Central memory CD8-positive, alpha-beta T cell (primary cell): ENCODE results near the gene LPCAT3.

Experiments used
- ATAC-seq: fragments of 150-1000 bp; cut with Tn5 transposase; replicated peaks from 2 replicates; pipeline ENCODE4 v1.10.0; 2022; ENCODE audit warnings: mild to moderate bottlenecking, moderate FRiP score, moderate number of reproducible peaks; ENCODE audit not compliant: poor library complexity, severe bottlenecking; ENCODE audit errors: extremely low read depth
- DNase-seq, 2 donors: peaks; one replicate each; pipeline ENCODE4 v3.0.0; 2021; ENCODE audit warnings: low spot score in 2 of 2
- H3K27ac Mint-ChIP-seq: one replicate; pipeline ENCODE4 v1.8.0; 2022; ENCODE audit warnings: low read depth, mild to moderate bottlenecking, moderate library complexity, mixed read lengths
- H3K27me3 Mint-ChIP-seq: one replicate; pipeline ENCODE4 v1.8.0; 2022; ENCODE audit warnings: mixed read lengths
- H3K36me3 Mint-ChIP-seq: one replicate; pipeline ENCODE4 v1.8.0; 2022; ENCODE audit warnings: mild to moderate bottlenecking, moderate library complexity, mixed read lengths; ENCODE audit not compliant: insufficient read depth
- H3K4me1 Mint-ChIP-seq: one replicate; pipeline ENCODE4 v1.8.0; 2022; ENCODE audit warnings: mixed read lengths
- H3K4me3 Mint-ChIP-seq: one replicate; pipeline ENCODE4 v1.8.0; 2022; ENCODE audit warnings: mild to moderate bottlenecking, moderate library complexity, mixed read lengths
- H3K9me3 Mint-ChIP-seq: one replicate; pipeline ENCODE4 v1.8.0; 2022; ENCODE audit warnings: mixed read lengths

Gene LPCAT3

DNA sequence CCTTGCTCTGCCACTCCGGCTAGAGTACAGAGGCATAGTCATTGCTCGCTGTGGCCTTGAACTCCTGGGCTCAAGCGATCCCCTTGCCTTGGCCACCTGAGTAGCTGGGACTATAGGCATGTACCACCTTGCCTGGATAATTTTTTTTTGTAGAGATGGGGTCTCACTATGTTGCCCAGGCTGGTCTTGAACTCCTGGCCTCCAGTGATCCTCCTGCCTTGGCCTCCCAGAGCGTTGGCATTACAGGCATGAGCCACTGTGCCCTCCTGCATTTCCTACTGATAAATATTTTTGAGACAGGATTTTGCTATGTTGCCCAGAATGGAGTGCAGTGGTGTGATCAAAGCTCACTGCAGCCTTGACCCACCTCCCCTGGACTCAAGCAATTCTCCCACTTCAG lies 38.2 kb downstream of the LPCAT3 start:
- no peaks in the 10 kb centered on the region for H3K9me3 Mint-ChIP-seq
- H3K27ac Mint-ChIP-seq, result no peak overlapping the region
- H3K4me1 Mint-ChIP-seq, result no peaks in the 10 kb centered on the region
- H3K27me3 Mint-ChIP-seq, result no peaks in the 10 kb centered on the region
- DNase-seq (no peak), ATAC-seq (no peak)
- peaks cover 42% of the 10 kb centered on the region for H3K36me3 Mint-ChIP-seq
- H3K4me3 Mint-ChIP-seq, result no peak overlapping the region

DNA sequence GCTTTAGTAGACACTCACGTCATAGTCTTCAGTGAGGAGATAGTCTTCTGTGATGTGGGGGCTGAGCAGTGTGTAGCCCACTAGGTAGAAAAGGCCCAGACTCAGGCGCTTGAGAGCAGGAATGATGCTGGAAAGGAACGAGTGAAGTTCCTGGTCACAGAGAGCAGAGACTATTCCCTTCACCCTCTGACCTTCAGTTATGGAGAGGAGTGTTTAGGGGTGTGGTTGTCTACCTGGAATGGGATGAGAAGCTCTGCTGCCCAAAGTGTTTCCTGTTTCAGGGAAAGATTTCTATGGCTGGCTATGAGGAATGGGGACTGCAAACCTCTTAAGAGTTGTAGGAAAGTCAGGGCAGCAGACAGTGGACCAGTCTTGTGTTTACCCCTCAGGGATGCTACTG lies 38.8 kb downstream of the LPCAT3 start:
- Mint-ChIP-seq H3K4me3 (no peak overlapping the region), H3K27me3 (no peaks in the 10 kb centered on the region), H3K9me3 (no peaks in the 10 kb centered on the region), H3K27ac (no peak overlapping the region), H3K36me3 (peaks cover 46% of the 10 kb centered on the region), H3K4me1 (no peaks in the 10 kb centered on the region)
- DNase-seq (no peak), ATAC-seq (no peak)

DNA sequence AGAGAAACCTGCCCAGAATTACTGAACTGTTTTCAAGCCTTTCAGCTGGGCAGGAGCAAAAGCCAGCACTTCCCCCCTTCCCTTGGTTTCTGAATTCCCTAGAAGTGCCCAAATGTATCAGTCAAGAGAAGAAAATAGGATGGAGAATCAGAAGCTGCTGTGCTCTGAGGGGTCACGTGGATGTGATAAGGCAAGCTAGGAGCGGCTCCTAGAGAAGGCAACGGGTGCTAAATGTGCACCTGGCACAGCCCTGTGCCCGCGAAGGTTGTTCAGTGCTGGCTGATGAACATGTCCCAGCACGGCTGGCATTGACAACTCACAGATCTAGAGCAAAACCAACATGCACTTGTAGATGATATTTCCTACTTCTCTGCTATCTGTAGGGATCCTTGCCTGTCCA lies 39.3 kb downstream of the LPCAT3 start:
- Mint-ChIP-seq H3K36me3 (peaks cover 46% of the 10 kb centered on the region), H3K27ac (no peak overlapping the region), H3K4me1 (no peaks in the 10 kb centered on the region), H3K4me3 (no peak overlapping the region), H3K9me3 (no peaks in the 10 kb centered on the region), H3K27me3 (no peaks in the 10 kb centered on the region)
- no peak for ATAC-seq
- DNase-seq, result no peak

DNA sequence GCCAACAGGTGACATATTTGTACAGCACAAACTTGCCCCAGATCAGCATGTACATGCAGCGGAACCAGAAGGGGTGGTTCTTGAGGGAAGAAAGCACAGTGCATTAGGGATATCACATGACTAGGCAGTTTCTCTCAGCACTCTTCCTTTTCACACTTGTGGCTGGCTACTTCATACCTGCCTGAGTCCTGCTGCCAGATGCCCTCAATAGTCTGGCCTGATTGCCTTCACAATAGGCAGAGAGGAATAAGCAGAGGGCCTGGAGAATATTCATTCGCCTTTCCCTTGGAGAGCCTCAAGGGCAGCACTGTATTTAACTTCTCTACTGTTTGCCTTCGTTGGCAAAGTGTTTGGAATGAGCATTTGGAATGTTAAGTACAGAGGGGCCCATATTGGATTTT lies 39.7 kb downstream of the LPCAT3 start:
- peaks cover 47% of the 10 kb centered on the region for H3K36me3 Mint-ChIP-seq
- H3K4me3 Mint-ChIP-seq, result no peak overlapping the region
- H3K9me3 Mint-ChIP-seq, result no peaks in the 10 kb centered on the region
- H3K27me3 Mint-ChIP-seq, result no peaks in the 10 kb centered on the region
- no peaks in the 10 kb centered on the region for H3K4me1 Mint-ChIP-seq
- H3K27ac Mint-ChIP-seq, result no peak overlapping the region
- DNase-seq (no peak), ATAC-seq (no peak)

DNA sequence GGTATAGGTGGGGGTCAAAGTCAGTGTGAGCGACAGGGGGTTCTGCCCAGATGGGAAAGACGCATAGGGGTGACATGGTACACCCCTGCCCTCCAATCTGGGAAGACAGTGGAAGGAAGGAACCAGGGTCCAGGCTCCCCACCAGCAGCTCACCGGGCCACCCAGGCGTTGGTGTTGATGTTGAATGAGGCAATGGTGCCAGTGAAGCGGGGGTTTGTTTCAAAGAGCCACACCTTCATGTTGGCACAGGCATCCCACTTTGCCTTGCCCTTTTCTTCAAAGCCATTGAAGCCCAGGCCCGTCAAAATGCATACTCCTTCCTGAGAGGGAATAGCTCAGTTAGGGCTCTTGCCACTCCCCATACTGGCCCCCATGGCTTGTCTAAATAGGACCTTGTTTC lies 40.1 kb downstream of the LPCAT3 start:
- Mint-ChIP-seq H3K27ac (no peak overlapping the region), H3K36me3 (peaks cover 47% of the 10 kb centered on the region)

DNA sequence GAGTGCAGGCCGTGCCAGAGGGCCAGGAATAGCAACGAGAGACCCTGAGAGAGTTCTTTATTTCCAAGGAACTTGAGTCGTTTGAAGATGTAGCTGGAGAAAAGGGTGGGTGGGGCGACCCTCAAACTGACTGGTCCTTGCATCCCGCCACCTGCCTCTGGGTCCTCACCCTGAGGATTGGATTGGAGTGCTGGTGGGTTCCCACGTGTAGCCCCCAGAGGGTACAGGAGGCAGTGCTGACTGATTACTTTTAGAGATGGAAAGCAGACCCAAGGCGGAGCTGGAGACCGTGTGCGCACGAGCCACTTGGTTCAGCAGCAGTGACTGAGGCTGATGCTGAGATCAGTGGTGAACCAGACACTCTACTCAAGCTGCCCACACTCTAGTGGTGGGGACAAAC lies 40.6 kb downstream of the LPCAT3 start:
- Mint-ChIP-seq H3K36me3 (peaks cover 47% of the 10 kb centered on the region), H3K9me3 (no peaks in the 10 kb centered on the region), H3K4me1 (no peaks in the 10 kb centered on the region), H3K27me3 (no peaks in the 10 kb centered on the region), H3K27ac (peak overlapping the region; percentile 79), H3K4me3 (no peak overlapping the region)
- DNase-seq (no peak), ATAC-seq (no peak)

More for the DNA sequence above, 40.1 kb downstream of the LPCAT3 start:
- ATAC-seq (no peak), DNase-seq (no peak)
- Mint-ChIP-seq H3K9me3 (no peaks in the 10 kb centered on the region), H3K27me3 (no peaks in the 10 kb centered on the region), H3K4me1 (no peaks in the 10 kb centered on the region), H3K4me3 (no peak overlapping the region)

DNA sequence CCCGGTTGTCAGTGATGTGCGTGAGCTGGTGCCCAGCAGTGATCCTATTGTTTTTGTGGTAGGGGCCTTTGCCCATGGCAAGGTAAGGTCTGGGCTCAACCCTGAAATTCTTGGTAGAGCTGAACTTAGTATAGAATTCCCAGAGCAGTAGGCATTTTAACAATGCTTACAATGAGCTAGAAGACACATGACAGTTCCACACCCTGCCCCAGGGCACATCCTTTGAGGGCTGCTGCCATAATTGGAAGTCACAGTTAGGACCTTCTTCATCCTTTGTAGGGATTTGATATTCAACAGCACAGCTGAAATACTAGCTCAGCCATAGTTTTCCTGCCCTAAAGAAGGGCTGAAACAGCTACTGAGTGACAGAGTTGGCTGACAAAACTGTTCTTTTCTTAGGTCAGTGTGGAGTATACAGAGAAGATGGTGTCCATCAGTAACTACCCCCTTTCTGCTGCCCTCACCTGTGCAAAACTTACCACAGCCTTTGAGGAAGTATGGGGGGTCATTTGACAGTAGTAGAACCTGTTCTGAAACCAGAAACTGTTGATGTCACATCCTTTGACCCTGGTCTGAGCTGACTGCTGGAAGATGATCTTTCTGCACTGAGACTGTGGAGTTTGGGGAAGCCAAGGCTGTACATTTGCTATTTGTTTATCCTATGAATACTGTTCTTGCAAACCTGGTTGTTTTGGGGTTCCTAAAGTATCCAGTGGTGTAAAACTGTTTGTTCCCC lies 42.8 kb downstream of the LPCAT3 start:
- Mint-ChIP-seq H3K4me1 (peaks cover 14% of the 10 kb centered on the region), H3K27ac (no peak overlapping the region), H3K4me3 (no peak overlapping the region), H3K9me3 (no peaks in the 10 kb centered on the region), H3K36me3 (peaks cover 40% of the 10 kb centered on the region), H3K27me3 (no peaks in the 10 kb centered on the region)
- no peak for DNase-seq
- ATAC-seq, result no peak

DNA sequence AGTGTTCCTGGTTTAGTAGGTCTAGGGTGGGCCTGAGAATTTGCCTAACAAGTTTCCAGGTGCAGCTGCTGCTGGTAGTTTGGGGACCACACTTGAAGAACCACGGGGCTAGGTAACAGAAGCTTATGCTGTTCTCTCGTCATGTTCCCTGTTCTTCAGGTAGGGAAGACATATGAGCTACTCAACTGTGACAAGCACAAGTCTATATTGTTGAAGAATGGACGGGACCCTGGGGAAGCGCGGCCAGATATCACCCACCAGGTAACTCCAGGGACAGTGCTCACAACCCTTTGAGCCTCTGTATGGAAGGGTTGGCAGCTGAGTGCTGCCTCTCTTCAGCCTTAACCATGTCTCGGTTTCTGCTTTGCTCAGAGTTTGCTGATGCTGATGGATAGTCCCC lies 44.1 kb downstream of the LPCAT3 start:
- Mint-ChIP-seq H3K27me3 (no peaks in the 10 kb centered on the region), H3K4me1 (peaks cover 19% of the 10 kb centered on the region), H3K4me3 (no peak overlapping the region), H3K27ac (no peak overlapping the region), H3K9me3 (no peaks in the 10 kb centered on the region), H3K36me3 (peaks cover 38% of the 10 kb centered on the region)
- ATAC-seq (no peak), DNase-seq (no peak)

DNA sequence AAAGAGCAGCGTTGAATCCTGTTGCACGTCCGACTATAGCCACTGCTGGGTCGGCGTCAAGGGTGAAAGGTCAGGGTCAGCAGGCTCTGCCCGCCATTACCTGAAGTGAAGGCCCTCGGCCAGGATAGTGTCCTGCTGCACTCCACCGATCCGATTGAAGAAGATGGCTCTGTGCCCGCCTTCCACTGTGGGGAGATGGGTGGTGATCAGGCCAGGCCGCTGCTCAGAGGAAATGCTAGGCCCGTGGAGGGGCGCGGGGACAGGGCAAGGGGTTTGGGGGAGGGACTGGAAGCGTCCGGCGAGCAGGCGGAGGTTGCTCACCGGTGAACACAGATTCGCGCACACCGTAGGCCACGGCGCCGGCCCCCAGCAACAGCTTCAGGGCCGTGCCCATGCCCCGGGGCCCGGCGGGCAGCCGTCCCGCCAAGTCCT lies 48.2 kb downstream of the LPCAT3 start:
- Mint-ChIP-seq H3K9me3 (no peaks in the 10 kb centered on the region), H3K4me1 (peaks cover 30% of the 10 kb centered on the region), H3K4me3 (peak overlapping the region; percentile 94), H3K27me3 (no peaks in the 10 kb centered on the region), H3K27ac (peak overlapping the region; percentile 97), H3K36me3 (peaks cover 40% of the 10 kb centered on the region)
- peak; percentile 7 for ATAC-seq
- no peak for DNase-seq

DNA sequence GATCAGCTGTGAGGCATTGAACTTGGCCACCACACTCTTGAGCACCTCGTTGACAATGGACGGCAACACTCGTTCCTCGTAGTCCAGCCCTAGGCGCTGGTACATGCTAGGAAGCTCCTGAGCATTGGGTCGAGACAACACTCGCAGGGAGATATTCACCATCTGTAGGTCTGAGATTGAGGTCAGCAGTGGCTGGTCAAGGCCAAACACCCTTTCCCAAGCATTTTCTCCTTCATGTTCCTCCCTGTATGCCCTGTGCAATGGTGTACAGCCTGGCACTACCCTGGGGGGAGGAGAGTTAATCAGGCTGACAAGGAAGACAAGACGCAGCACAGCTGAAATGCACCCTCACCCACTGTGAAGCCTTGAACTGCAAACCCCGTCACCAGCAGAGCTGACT lies 49.9 kb downstream of the LPCAT3 start:
- Mint-ChIP-seq H3K27me3 (no peaks in the 10 kb centered on the region), H3K27ac (no peak overlapping the region), H3K9me3 (no peaks in the 10 kb centered on the region), H3K36me3 (peaks cover 38% of the 10 kb centered on the region), H3K4me1 (peaks cover 38% of the 10 kb centered on the region), H3K4me3 (peak overlapping the region; percentile 94)
- ATAC-seq (no peak), DNase-seq (no peak)

DNA sequence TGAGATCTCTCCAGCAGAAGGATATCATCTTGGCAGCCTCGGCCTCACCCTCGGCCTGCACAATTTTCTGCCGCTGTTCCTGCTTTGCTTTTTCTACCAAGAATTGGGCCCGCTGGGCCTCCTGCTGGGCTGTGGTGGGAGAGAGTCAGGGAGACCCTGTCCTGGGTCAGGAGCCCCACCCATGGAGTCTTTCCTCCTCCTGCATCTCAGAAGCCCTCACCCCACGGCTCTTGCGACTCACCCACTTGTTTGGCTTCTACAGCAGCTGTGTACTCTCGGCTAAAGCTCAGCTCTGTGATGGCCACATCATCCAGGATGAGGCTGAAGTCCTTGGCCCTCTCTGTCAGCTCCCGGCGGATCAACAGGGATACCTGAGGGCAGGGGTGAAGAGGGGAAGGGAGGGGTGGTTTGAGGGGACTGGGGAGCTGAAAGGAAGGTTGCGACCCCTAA lies 50.6 kb downstream of the LPCAT3 start:
- H3K36me3 Mint-ChIP-seq, result peaks cover 38% of the 10 kb centered on the region

DNA sequence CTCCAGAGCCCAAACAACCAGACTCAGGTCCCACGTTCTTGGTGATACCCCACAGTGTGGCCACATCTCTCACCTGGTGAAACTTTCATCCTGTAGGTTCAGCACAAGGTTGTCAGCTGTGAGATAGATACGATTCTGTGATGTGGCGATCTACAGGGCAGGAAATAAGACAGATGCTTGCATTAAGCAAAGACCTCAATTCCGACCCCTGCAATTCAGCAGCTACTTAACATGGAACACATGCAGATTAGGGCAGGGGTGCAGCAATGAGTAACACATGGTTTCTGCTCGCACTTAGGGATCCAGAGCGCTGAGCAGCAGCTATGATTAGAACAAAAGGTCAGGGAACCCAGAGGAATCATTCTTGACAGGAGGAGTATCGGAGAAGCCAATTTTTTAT lies 51.9 kb downstream of the LPCAT3 start:
- Mint-ChIP-seq H3K4me1 (peaks cover 39% of the 10 kb centered on the region), H3K36me3 (peaks cover 47% of the 10 kb centered on the region), H3K4me3 (no peak overlapping the region), H3K27me3 (no peaks in the 10 kb centered on the region), H3K27ac (no peak overlapping the region), H3K9me3 (no peaks in the 10 kb centered on the region)
- no peak for DNase-seq
- no peak for ATAC-seq

More for the DNA sequence above, 50.6 kb downstream of the LPCAT3 start:
- ATAC-seq (no peak), DNase-seq (no peak)
- Mint-ChIP-seq H3K27me3 (no peaks in the 10 kb centered on the region), H3K9me3 (no peaks in the 10 kb centered on the region), H3K4me1 (peaks cover 38% of the 10 kb centered on the region), H3K4me3 (no peak overlapping the region), H3K27ac (no peak overlapping the region)

DNA sequence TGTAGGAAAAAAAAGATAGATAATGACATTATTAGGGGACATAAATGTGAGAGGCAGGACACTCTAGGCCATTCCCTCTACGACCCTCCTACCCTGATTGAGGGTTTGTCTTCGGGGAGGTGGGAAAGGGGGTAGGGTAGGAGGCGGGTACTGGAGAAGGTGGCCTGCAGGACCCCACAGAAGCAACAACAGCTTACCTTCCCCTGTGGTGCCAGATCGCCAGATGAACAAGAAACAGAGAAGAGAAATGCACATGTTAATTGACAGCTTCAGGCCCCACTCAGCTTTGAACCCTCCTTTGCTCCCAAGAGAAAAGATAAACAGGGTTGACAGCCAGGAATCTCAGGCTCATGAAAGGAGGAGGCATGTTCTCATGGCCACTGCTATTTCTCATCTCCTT lies 52.6 kb downstream of the LPCAT3 start:
- Mint-ChIP-seq H3K4me1 (peaks cover 42% of the 10 kb centered on the region), H3K27ac (no peak overlapping the region), H3K4me3 (no peak overlapping the region), H3K36me3 (peaks cover 51% of the 10 kb centered on the region), H3K9me3 (no peaks in the 10 kb centered on the region), H3K27me3 (no peaks in the 10 kb centered on the region)
- DNase-seq (no peak), ATAC-seq (no peak)
